Esophagus squamous epithelium (tissue), 4 donors: Measurements from ENCODE around the gene ZFAND3.

Experiments used
- POLR2A ChIP-seq, 4 donors: fragments of 450-650 bp; IDR thresholded peaks; one replicate each; pipeline ENCODE4 v1.6.1; 2017; ENCODE audit warnings: antibody characterized with exemption in 4 of 4, mild to moderate bottlenecking in 4 of 4, moderate library complexity in 3 of 4
- TF ChIP-seq, protein P1 (sequence below), 6 experiments: fragments of 450-650 bp in 4 of 6; fragments of 200-600 bp in 2 of 6; sonication (generic) in 2 of 6; IDR thresholded peaks; one replicate each; pipeline ENCODE4 v1.5.1; 2016 to 2019; ENCODE audit warnings: antibody characterized with exemption in 6 of 6, mild to moderate bottlenecking in 4 of 6, moderate library complexity in 4 of 6

DNA sequence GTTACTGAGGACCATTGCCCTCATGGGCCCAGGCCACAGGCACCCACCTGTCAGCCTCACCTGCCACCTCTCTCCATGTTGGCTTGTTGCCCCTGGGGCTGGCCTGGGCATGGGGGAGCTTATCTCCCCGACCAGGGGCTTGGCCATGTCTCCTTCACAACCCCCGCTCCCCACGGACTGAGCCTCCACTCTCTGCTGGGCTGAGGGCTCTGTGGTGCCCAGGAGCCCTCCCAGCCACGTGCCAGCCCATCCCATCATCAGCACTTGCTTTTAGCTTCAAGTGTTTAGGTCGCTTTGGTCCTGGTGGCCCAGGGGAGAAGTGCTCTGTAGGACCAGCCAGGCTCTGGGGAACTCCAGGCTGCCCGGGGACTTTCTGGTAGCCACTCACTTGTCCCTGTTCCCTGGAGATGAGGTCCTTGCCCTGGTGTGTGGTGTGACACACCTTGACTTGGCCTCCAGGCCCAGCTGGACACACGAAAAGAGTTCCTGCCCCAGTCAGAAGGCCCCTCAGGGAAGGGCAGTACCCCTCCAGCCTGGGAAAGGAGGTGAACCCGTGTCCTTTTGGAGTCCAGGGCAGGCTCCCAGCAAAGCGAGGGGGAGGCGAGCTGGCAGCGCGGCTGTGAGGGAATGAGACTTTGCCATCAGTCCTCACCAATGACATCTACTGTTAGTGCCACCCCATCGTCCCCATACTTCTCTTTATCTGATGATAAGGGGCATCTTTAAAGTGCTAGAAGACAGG, 352.6 kb downstream of the ZFAND3 start:
- TF ChIP-seq, protein P1, sequence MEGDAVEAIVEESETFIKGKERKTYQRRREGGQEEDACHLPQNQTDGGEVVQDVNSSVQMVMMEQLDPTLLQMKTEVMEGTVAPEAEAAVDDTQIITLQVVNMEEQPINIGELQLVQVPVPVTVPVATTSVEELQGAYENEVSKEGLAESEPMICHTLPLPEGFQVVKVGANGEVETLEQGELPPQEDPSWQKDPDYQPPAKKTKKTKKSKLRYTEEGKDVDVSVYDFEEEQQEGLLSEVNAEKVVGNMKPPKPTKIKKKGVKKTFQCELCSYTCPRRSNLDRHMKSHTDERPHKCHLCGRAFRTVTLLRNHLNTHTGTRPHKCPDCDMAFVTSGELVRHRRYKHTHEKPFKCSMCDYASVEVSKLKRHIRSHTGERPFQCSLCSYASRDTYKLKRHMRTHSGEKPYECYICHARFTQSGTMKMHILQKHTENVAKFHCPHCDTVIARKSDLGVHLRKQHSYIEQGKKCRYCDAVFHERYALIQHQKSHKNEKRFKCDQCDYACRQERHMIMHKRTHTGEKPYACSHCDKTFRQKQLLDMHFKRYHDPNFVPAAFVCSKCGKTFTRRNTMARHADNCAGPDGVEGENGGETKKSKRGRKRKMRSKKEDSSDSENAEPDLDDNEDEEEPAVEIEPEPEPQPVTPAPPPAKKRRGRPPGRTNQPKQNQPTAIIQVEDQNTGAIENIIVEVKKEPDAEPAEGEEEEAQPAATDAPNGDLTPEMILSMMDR (IDR thresholded peaks at IDR 0.05), result no peak
- TF ChIP-seq POLR2A (IDR thresholded peaks at IDR 0.05), result no peak
